H9 (cell line): ENCODE measurements around the gene LRP1B. TPM values are rescaled to one million over a fixed set of nuclear protein-coding genes. Genes with fewer than 3 reads are reported as not detected.

Source experiments
- DNase-seq: peaks from one replicate; pipeline ENCODE4 v3.0.0-alpha.2; 2017
- H2AFZ ChIP-seq: one replicate; pipeline ENCODE4 v1.6.1; 2013; ENCODE audit warnings: mild to moderate bottlenecking, low read length, control low read depth, moderate library complexity
- H2AK5ac ChIP-seq: 2 replicates; pipeline ENCODE4 v1.6.1; 2013; ENCODE audit warnings: low read length, control low read depth, mixed read lengths; ENCODE audit not compliant: insufficient read length
- H2BK120ac ChIP-seq: one replicate; pipeline ENCODE4 v1.6.1; 2013; ENCODE audit warnings: low read depth, mild to moderate bottlenecking, low read length, control low read depth, inconsistent platforms; ENCODE audit not compliant: poor library complexity, severe bottlenecking
- H2BK12ac ChIP-seq: 2 replicates; pipeline ENCODE4 v1.6.1; 2013; ENCODE audit warnings: low read length, control low read depth, mixed read lengths, low read depth; ENCODE audit not compliant: insufficient read length
- H2BK15ac ChIP-seq: 2 replicates; pipeline ENCODE4 v1.6.1; 2013; ENCODE audit warnings: low read depth, low read length, control low read depth
- H2BK20ac ChIP-seq: one replicate; pipeline ENCODE4 v1.6.1; 2013; ENCODE audit warnings: low read depth, mild to moderate bottlenecking, low read length, control low read depth, inconsistent platforms; ENCODE audit not compliant: poor library complexity, severe bottlenecking
- H2BK5ac ChIP-seq: 2 replicates; pipeline ENCODE4 v1.6.1; 2013; ENCODE audit warnings: low read length, control low read depth, mixed read lengths; ENCODE audit not compliant: insufficient read length
- H3K14ac ChIP-seq: 2 replicates; pipeline ENCODE4 v1.6.1; 2013; ENCODE audit warnings: low read length, control low read depth; ENCODE audit not compliant: insufficient read depth
- H3K18ac ChIP-seq: 2 replicates; pipeline ENCODE4 v1.6.1; 2013; ENCODE audit warnings: low read depth, mild to moderate bottlenecking, mixed read lengths, low read length, control low read depth; ENCODE audit not compliant: insufficient read length
- H3K23ac ChIP-seq: 2 replicates; pipeline ENCODE4 v1.6.1; 2013; ENCODE audit warnings: low read length, control low read depth, mixed read lengths, low read depth; ENCODE audit not compliant: insufficient read length
- H3K23me2 ChIP-seq: 2 replicates; pipeline ENCODE4 v1.6.1; 2013; ENCODE audit warnings: low read depth, mild to moderate bottlenecking, mixed read lengths, low read length, control low read depth; ENCODE audit not compliant: insufficient read length, poor library complexity, severe bottlenecking
- H3K27ac ChIP-seq: 2 replicates; pipeline ENCODE4 v1.5.1; 2013; ENCODE audit warnings: low read length, control low read depth, mixed read lengths, low read depth; ENCODE audit not compliant: insufficient read length
- H3K27me3 ChIP-seq: 2 replicates; pipeline ENCODE4 v1.6.1; 2013; ENCODE audit warnings: low read length, control low read depth, inconsistent platforms; ENCODE audit not compliant: insufficient read depth
- H3K4ac ChIP-seq: 2 replicates; pipeline ENCODE4 v1.6.1; 2013; ENCODE audit warnings: low read depth, mild to moderate bottlenecking, control low read depth, inconsistent platforms, low read length, moderate library complexity
- H3K4me1 ChIP-seq: 2 replicates; pipeline ENCODE4 v1.6.1; 2013; ENCODE audit warnings: low read length, control low read depth, inconsistent platforms; ENCODE audit not compliant: insufficient read depth
- H3K4me2 ChIP-seq: 2 replicates; pipeline ENCODE4 v1.6.1; 2013; ENCODE audit warnings: low read length, control low read depth, mixed read lengths; ENCODE audit not compliant: insufficient read length, insufficient read depth
- H3K56ac ChIP-seq: 2 replicates; pipeline ENCODE4 v1.6.1; 2013; ENCODE audit warnings: low read depth, mild to moderate bottlenecking, mixed read lengths, low read length, control low read depth; ENCODE audit not compliant: insufficient read length
- H3K79me1 ChIP-seq: 2 replicates; pipeline ENCODE4 v1.6.1; 2013; ENCODE audit warnings: low read depth, mild to moderate bottlenecking, moderate library complexity, low read length, control low read depth, inconsistent platforms; ENCODE audit not compliant: insufficient read depth, poor library complexity, severe bottlenecking
- H3K79me2 ChIP-seq: 2 replicates; pipeline ENCODE4 v1.6.1; 2013; ENCODE audit warnings: low read length, control low read depth, inconsistent platforms; ENCODE audit not compliant: insufficient read depth
- H3K9ac ChIP-seq: 2 replicates; pipeline ENCODE4 v1.6.1; 2013; ENCODE audit warnings: low read length, control low read depth, mixed read lengths; ENCODE audit not compliant: insufficient read length; ENCODE audit errors: extremely low read depth
- H3K9me3 ChIP-seq: one replicate; pipeline ENCODE4 v1.6.1; 2013; ENCODE audit warnings: low read depth, low read length, inconsistent platforms; ENCODE audit not compliant: control insufficient read depth
- H3T11ph ChIP-seq: one replicate; pipeline ENCODE4 v1.6.1; 2013; ENCODE audit warnings: mild to moderate bottlenecking, low read length, control low read depth, inconsistent platforms
- H4K20me1 ChIP-seq: one replicate; pipeline ENCODE4 v1.6.1; 2013; ENCODE audit not compliant: control insufficient read depth, insufficient read length, insufficient read depth
- H4K5ac ChIP-seq: 2 replicates; pipeline ENCODE4 v1.6.1; 2013; ENCODE audit warnings: low read depth, mild to moderate bottlenecking, mixed read lengths, low read length, control low read depth; ENCODE audit not compliant: insufficient read length
- H4K8ac ChIP-seq: replicated peaks from 2 replicates; pipeline ENCODE4 v1.6.1; 2013; ENCODE audit warnings: low read length, control low read depth, mixed read lengths, low read depth; ENCODE audit not compliant: insufficient read length
- H4K91ac ChIP-seq: 2 replicates; pipeline ENCODE4 v1.6.1; 2013; ENCODE audit warnings: low read depth, mild to moderate bottlenecking, moderate library complexity, mixed read lengths, low read length, control low read depth; ENCODE audit not compliant: insufficient read length
- H3K27ac Mint-ChIP-seq, 3 experiments: 2 replicates in 2 of 3; 3 replicates in 1 of 3; pipeline ENCODE4 v1.8.0; 2020 to 2021; ENCODE audit warnings: mixed read lengths in 3 of 3, mild to moderate bottlenecking in 1 of 3, moderate library complexity in 1 of 3
- H3K27me3 Mint-ChIP-seq: 2 replicates; pipeline ENCODE4 v1.8.0; 2021; ENCODE audit warnings: low read depth, mild to moderate bottlenecking, moderate library complexity, mixed read lengths
- H3K36me3 Mint-ChIP-seq, 3 experiments: 2 replicates in 2 of 3; 3 replicates in 1 of 3; pipeline ENCODE4 v1.8.0; 2020 to 2021; ENCODE audit warnings: low read depth in 3 of 3, mixed read lengths in 3 of 3; ENCODE audit not compliant: insufficient read depth in 1 of 3
- H3K4me1 Mint-ChIP-seq, 2 experiments: 2 replicates each; pipeline ENCODE4 v1.8.0; 2020; ENCODE audit warnings: mixed read lengths in 2 of 2
- H3K4me3 Mint-ChIP-seq, 2 experiments: 2 replicates in 1 of 2; 3 replicates in 1 of 2; pipeline ENCODE4 v1.8.0; 2020 to 2021; ENCODE audit warnings: mild to moderate bottlenecking in 2 of 2, mixed read lengths in 2 of 2, moderate library complexity in 1 of 2
- H3K9me3 Mint-ChIP-seq, 2 experiments: 2 replicates in 1 of 2; 3 replicates in 1 of 2; pipeline ENCODE4 v1.8.0; 2020; ENCODE audit warnings: mild to moderate bottlenecking in 2 of 2, mixed read lengths in 2 of 2, moderate library complexity in 1 of 2
- CTCF ChIP-seq: fragments of 200-600 bp; sonication (generic); conservative IDR thresholded peaks from 3 replicates; pipeline ENCODE4 v1.8.0; 2021; ENCODE audit warnings: antibody characterized with exemption, mild to moderate bottlenecking
- WGBS: extraction: QIAGEN DNeasy Blood & Tissue Kit; methylation state at CpG from one replicate; pipeline ENCODE4 v1.1.7; 2013; ENCODE audit warnings: missing lambda C conversion rate, low lambda C conversion rate, mixed read lengths; ENCODE audit not compliant: insufficient read length; ENCODE audit errors: extremely low coverage; 5-methylcytosine and 5-hydroxymethylcytosine counted together
- total RNA-seq: library from RNA; stranded (reverse); gene quantifications from 2 replicates; pipeline ENCODE4 v1.2.1, GENCODE V29; 2021

The LRP1B gene
- total RNA-seq, 1 experiment from 2014 or later, result not detected

- TF ChIP-seq CTCF, result no peak
- Histone ChIP-seq H2BK15ac (no peak overlapping the region), H2AFZ (no peak overlapping the region), H3T11ph (no peak overlapping the region), H3K79me2 (no peaks in the 10 kb centered on the region), H4K5ac (no peak overlapping the region), H2BK120ac (no peak overlapping the region), H4K20me1 (no peaks in the 10 kb centered on the region), H3K4me1 (no peaks in the 10 kb centered on the region), H3K23ac (no peak overlapping the region), H3K4me2 (no peak overlapping the region), H3K23me2 (no peaks in the 10 kb centered on the region), H2BK5ac (no peak overlapping the region), H3K56ac (no peak overlapping the region), H2BK20ac (no peak overlapping the region), H3K14ac (no peak overlapping the region), H3K27me3 (no peaks in the 10 kb centered on the region), H2AK5ac (no peak overlapping the region), H4K8ac (no peak overlapping the region), H3K9ac (no peak overlapping the region), H4K91ac (no peak overlapping the region), H3K4ac (no peak overlapping the region), H3K18ac (no peak overlapping the region), H2BK12ac (no peak overlapping the region), H3K79me1 (no peaks in the 10 kb centered on the region), H3K27ac (no peak overlapping the region), H3K9me3 (no peaks in the 10 kb centered on the region)
- Mint-ChIP-seq H3K27ac (no peak overlapping the region), H3K27me3 (no peaks in the 10 kb centered on the region), H3K4me3 (no peak overlapping the region), H3K9me3 (peaks cover 0 to 10% of the 10 kb centered on the region in 2 experiments; a peak in 2 of 5 replicates), H3K36me3 (peaks cover 0 to 4% (median 2%) of the 10 kb centered on the region in 3 experiments; a peak in 3 of 7 replicates), H3K4me1 (peaks cover 2 to 4% of the 10 kb centered on the region in 2 experiments; a peak in 2 of 4 replicates)
- DNase-seq, result no peak
- WGBS, result no CpG with 5 or more reads among the region's 3 CpGs
Observed at GRCh38 chr2:140865837-140866236, 1265.0 kb downstream of the LRP1B start.
